Mesodermal cell (in vitro differentiated cells): ENCODE data around the gene BMPR1A. TPM values are rescaled to one million over a fixed set of nuclear protein-coding genes. Genes with fewer than 3 reads are reported as not detected.

Experiments
- H3K27ac ChIP-seq: 2 replicates; pipeline ENCODE4 v1.7.0; 2013; ENCODE audit warnings: mild to moderate bottlenecking, low read depth, low read length, moderate library complexity; ENCODE audit not compliant: severe bottlenecking
- H3K36me3 ChIP-seq: 2 replicates; pipeline ENCODE4 v1.7.1; 2013; ENCODE audit warnings: mild to moderate bottlenecking, low read length, moderate library complexity; ENCODE audit not compliant: control insufficient read depth, insufficient read depth
- H3K4me1 ChIP-seq: one replicate; pipeline ENCODE4 v1.7.1; 2013; ENCODE audit warnings: mild to moderate bottlenecking, low read length; ENCODE audit not compliant: insufficient read depth, control insufficient read depth, poor library complexity, severe bottlenecking
- H3K4me3 ChIP-seq: 2 replicates; pipeline ENCODE4 v1.7.0; 2013; ENCODE audit warnings: low read length, control low read depth, mild to moderate bottlenecking; ENCODE audit not compliant: insufficient read depth, poor library complexity, severe bottlenecking; ENCODE audit errors: extremely low read depth
- H3K9me3 ChIP-seq: 2 replicates; pipeline ENCODE4 v1.7.1; 2013; ENCODE audit warnings: mild to moderate bottlenecking, low read length, moderate library complexity; ENCODE audit not compliant: control insufficient read depth
- WGBS, 2 experiments: methylation state at CpG; one replicate each; pipeline ENCODE4 v1.1.5; 2013; ENCODE audit warnings: missing lambda C conversion rate in 2 of 2; ENCODE audit not compliant: insufficient coverage in 2 of 2; 5-methylcytosine and 5-hydroxymethylcytosine counted together
- polyA plus RNA-seq, 2 experiments: library from polyadenylated mRNA; stranded (reverse); fragments of 50-300 nt; gene quantifications; one replicate each; pipeline ENCODE4 v1.2.3, GENCODE V29; 2013

Gene BMPR1A
- polyA plus RNA-seq (2013, experiment 1 of 2) = 45.9 TPM
- polyA plus RNA-seq (2013, experiment 2 of 2) = 44.5 TPM

- peaks cover 8% of the 10 kb centered on the region for H3K4me1 ChIP-seq
- H3K9me3 ChIP-seq = no peaks in the 10 kb centered on the region
- peaks cover 15% of the 10 kb centered on the region for H3K36me3 ChIP-seq
- peak within 1 kb of the TSS; percentile 99 for H3K27ac ChIP-seq
- 0 to 1% methylated on average over 31 to 59 of the region's 85 CpGs for WGBS, 2 experiments
- peak within 1 kb of the TSS; percentile 87 for H3K4me3 ChIP-seq
Observed at GRCh38 chr10:86756511-86757112, at the start of gene BMPR1A. BMPR1A (plus strand) TSS chr10:86756619; CDS start chr10:86876019, 119,400 bp downstream.

- H3K4me1 ChIP-seq = peaks cover 5% of the 10 kb centered on the region
- WGBS, 2 experiments = 100% methylated on average over 1 of the region's 1 CpG; no CpG with 5 or more reads in 1 of the 2 experiments
- no peak overlapping the region for H3K4me3 ChIP-seq
- no peaks in the 10 kb centered on the region for H3K36me3 ChIP-seq
- no peak overlapping the region for H3K27ac ChIP-seq
- H3K9me3 ChIP-seq = no peaks in the 10 kb centered on the region
Observed at GRCh38 chr10:86706977-86707376, 49.4 kb upstream of the BMPR1A start.

GRCh38 chr10:86707505-86707904, 48.9 kb upstream of the BMPR1A start:
- Histone ChIP-seq H3K4me1 (peaks cover 10% of the 10 kb centered on the region), H3K9me3 (no peaks in the 10 kb centered on the region), H3K4me3 (no peak overlapping the region), H3K27ac (no peak overlapping the region), H3K36me3 (no peaks in the 10 kb centered on the region)
- WGBS, 2 experiments = 69 to 82% methylated on average over 3 of the region's 4 CpGs

- Histone ChIP-seq H3K4me3 (no peak overlapping the region), H3K9me3 (no peaks in the 10 kb centered on the region), H3K27ac (no peak overlapping the region), H3K4me1 (peaks cover 12% of the 10 kb centered on the region), H3K36me3 (no peaks in the 10 kb centered on the region)
- 85 to 93% methylated on average over 6 to 8 of the region's 8 CpGs for WGBS, 2 experiments
Observed at GRCh38 chr10:86708068-86708782, 48.2 kb upstream of the BMPR1A start.

- no peaks in the 10 kb centered on the region for H3K9me3 ChIP-seq
- WGBS, 2 experiments = 86 to 88% methylated on average over 1 to 3 of the region's 5 CpGs
- H3K36me3 ChIP-seq = no peaks in the 10 kb centered on the region
- H3K4me3 ChIP-seq = no peak overlapping the region
- H3K4me1 ChIP-seq = peaks cover 12% of the 10 kb centered on the region
- no peak overlapping the region for H3K27ac ChIP-seq
Observed at GRCh38 chr10:86708783-86709380, 47.5 kb upstream of the BMPR1A start.

- WGBS, 2 experiments = 95 to 100% methylated on average over 6 to 12 of the region's 16 CpGs
- no peak overlapping the region for H3K4me3 ChIP-seq
- H3K9me3 ChIP-seq = no peaks in the 10 kb centered on the region
- H3K36me3 ChIP-seq = no peaks in the 10 kb centered on the region
- no peak overlapping the region for H3K27ac ChIP-seq
- peaks cover 12% of the 10 kb centered on the region for H3K4me1 ChIP-seq
Observed at GRCh38 chr10:86709396-86710185, 46.8 kb upstream of the BMPR1A start.

GRCh38 chr10:86710987-86711512, 45.4 kb upstream of the BMPR1A start:
- WGBS, 2 experiments = 8 to 11% methylated on average over 22 to 30 of the region's 46 CpGs
- peak overlapping the region; percentile 44 for H3K4me3 ChIP-seq
- H3K9me3 ChIP-seq = no peaks in the 10 kb centered on the region
- H3K27ac ChIP-seq = peak overlapping the region; percentile 81
- H3K4me1 ChIP-seq = peaks cover 12% of the 10 kb centered on the region
- H3K36me3 ChIP-seq = no peaks in the 10 kb centered on the region

GRCh38 chr10:86711513-86712316, 44.7 kb upstream of the BMPR1A start:
- no peaks in the 10 kb centered on the region for H3K9me3 ChIP-seq
- 1 to 2% methylated on average over 50 of the region's 82 CpGs for WGBS, 2 experiments
- no peaks in the 10 kb centered on the region for H3K36me3 ChIP-seq
- H3K4me3 ChIP-seq = peak overlapping the region; percentile 44
- peaks cover 12% of the 10 kb centered on the region for H3K4me1 ChIP-seq
- H3K27ac ChIP-seq = peak overlapping the region; percentile 81

- Histone ChIP-seq H3K9me3 (no peaks in the 10 kb centered on the region), H3K36me3 (no peaks in the 10 kb centered on the region), H3K4me3 (peak overlapping the region; percentile 44), H3K27ac (peak overlapping the region; percentile 81), H3K4me1 (peaks cover 12% of the 10 kb centered on the region)
- WGBS, 2 experiments = 49 to 63% methylated on average over 5 to 7 of the region's 9 CpGs
Observed at GRCh38 chr10:86712317-86712707, 44.1 kb upstream of the BMPR1A start.
